ENCODE data around the gene PLXNA2.

DNA sequence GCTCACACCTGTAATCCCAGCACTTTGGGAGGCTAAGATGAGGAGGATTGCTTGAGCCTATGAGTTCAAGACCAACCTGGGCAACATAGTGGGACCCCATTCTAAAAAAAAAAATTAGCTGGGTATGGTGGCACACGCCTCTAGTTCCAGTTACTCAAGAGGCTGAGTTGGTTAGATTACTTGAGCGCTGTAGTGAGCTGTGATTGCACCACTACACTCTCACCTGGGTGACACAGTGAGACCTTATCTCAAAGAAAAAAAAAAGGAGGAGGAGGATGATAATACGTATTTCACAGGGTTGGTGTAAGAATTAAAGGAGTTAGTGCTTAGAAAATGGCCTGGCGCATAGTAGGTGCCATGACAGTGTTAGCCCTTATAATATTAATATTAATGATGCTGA lies 144.1 kb downstream of the PLXNA2 start:
- TF ChIP-seq, protein P1, sequence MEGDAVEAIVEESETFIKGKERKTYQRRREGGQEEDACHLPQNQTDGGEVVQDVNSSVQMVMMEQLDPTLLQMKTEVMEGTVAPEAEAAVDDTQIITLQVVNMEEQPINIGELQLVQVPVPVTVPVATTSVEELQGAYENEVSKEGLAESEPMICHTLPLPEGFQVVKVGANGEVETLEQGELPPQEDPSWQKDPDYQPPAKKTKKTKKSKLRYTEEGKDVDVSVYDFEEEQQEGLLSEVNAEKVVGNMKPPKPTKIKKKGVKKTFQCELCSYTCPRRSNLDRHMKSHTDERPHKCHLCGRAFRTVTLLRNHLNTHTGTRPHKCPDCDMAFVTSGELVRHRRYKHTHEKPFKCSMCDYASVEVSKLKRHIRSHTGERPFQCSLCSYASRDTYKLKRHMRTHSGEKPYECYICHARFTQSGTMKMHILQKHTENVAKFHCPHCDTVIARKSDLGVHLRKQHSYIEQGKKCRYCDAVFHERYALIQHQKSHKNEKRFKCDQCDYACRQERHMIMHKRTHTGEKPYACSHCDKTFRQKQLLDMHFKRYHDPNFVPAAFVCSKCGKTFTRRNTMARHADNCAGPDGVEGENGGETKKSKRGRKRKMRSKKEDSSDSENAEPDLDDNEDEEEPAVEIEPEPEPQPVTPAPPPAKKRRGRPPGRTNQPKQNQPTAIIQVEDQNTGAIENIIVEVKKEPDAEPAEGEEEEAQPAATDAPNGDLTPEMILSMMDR (conservative IDR thresholded peaks at IDR 0.05; ENCODE audit: low read depth, low read length): no peak
- no peak for TF ChIP-seq RAD21 (IDR thresholded peaks at IDR 0.05; ENCODE audit: low read length)
- no peak for TF ChIP-seq MAFK (IDR thresholded peaks at IDR 0.05; ENCODE audit: low read depth, low read length)
- TF ChIP-seq CHD1 (IDR thresholded peaks at IDR 0.05; ENCODE audit: low read depth, low read length): no peak
- no peak for TF ChIP-seq RFX5 (IDR thresholded peaks at IDR 0.05; ENCODE audit: low read depth, low read length)
- no peak for TF ChIP-seq POLR2A (IDR thresholded peaks at IDR 0.05; ENCODE audit: low read depth, low read length)
- TF ChIP-seq RCOR1 (IDR thresholded peaks at IDR 0.05; ENCODE audit: insufficient replicate concordance, low read length): no peak
- TF ChIP-seq CEBPB (IDR thresholded peaks at IDR 0.05; ENCODE audit: low read depth, low read length): no peak
- TF ChIP-seq, protein P2, sequence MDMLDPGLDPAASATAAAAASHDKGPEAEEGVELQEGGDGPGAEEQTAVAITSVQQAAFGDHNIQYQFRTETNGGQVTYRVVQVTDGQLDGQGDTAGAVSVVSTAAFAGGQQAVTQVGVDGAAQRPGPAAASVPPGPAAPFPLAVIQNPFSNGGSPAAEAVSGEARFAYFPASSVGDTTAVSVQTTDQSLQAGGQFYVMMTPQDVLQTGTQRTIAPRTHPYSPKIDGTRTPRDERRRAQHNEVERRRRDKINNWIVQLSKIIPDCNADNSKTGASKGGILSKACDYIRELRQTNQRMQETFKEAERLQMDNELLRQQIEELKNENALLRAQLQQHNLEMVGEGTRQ (IDR thresholded peaks at IDR 0.05; ENCODE audit: low read depth, low read length): no peak
